ENCODE measurements around the gene OXSR1.

The OXSR1 gene

DNA sequence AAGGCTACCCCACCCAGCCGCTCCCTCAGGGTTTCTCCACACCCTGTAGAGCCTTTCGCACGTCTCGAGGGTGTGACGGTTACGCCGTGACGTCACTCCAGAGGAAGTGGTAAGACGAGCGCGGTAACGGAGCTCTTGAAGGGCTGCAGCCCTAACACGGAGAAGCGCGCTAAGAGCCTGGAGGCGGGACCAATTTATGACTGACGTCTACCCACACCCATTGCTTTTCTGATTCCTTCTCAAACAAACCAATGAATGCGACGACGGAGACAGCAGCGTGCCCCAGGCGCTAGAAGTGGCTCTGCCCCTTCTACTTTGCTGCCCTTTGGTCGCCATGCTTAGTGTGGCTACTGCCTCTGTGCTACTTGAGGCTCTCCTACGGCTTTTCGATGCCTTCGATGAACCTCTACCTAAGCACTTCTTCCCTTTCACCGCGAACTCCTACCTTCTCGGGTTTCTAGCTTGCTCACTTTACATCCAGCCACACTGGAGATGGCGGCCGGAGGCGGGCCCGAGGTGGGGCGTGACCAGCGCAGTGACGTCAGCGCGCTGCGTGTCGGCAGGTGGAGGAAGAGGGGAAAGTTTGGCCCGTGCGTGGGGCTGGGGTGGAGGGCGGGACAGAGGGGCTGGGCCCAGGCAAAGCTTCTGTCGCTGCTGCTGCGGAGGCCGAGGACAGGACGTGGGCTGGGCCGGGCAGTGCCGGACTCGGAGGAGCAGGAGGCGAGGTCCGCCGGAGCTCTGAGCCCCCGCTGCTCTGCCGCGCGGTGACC lies at the start of gene OXSR1:
Gene OXSR1, plus strand, starts transcription at position 586 of the 770 bp plus-strand sequence. CDS start 340 bp downstream, outside the sequence.
- DNase-seq: peak; percentile 98

DNA sequence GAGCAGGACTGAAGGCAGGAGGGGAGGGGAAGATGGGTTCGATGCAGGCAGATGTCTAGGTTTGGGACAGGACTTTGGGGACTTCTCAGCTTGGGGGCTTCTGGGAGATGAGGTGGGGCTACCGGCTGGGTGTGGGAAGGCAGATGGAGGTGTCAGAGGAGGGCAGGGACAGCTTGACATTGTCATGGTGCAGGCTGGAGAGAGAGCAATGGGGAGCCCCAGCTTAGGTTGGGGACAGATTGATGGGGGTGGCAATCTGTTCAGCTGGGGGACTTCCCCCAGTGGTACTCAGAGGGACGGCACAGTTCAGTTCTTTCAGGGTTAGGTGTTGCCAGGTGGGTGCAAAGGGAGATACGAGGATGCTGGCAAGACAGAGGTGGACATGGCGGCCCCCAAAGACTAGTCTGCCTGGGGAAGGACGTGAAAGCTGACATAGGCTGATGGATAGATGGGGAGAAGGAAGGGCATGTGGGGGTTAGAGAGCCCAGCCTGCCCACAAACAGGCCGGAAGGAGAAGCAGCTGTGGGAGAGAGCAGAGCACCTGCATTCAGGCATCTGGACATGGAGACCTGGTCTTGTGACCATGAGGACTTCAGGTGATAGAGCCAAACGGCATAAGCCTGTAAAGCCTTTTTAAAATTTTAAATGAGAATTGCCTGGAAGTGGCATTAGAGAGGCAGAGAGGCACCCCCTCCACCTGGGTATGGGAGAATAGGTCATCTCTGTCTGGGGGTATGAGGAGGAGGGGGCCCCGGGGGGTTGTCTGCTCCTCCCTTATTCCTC lies 49.5 kb upstream of the OXSR1 start:
- DNase-seq: peak; percentile 60

DNA sequence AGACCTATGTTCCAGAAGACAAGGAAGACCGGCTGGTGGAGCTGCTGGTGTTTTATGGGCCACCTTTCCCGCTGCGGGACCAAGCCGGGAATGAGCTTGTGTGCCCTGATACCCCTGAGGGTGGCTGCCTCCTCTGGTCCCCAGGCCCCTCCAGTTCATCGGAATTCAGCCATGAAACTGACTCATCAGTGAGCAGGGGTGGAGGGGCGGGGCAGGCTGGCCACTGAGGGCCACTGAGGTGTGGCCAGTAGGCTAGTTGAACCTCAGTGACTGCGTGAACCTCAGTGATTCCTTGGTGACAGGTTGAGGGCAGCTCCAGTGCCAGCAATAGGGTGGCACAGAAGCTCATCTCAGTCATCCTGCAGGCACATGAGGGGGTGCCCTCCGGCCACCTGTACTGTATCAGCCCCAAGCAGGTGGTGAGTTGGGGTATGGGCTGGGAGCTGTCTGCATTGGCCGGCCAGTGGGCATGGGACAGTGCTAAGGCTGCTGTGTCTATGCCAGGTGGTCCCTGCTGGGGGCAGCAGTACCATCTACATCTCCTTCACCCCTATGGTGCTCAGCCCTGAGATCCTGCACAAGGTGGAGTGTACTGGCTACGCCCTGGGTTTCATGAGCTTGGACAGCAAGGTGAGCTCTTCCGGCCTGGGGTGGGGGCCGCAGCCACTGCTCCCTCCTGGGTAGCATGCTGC lies 48.7 kb upstream of the OXSR1 start:
- peak; percentile 60 for DNase-seq

DNA sequence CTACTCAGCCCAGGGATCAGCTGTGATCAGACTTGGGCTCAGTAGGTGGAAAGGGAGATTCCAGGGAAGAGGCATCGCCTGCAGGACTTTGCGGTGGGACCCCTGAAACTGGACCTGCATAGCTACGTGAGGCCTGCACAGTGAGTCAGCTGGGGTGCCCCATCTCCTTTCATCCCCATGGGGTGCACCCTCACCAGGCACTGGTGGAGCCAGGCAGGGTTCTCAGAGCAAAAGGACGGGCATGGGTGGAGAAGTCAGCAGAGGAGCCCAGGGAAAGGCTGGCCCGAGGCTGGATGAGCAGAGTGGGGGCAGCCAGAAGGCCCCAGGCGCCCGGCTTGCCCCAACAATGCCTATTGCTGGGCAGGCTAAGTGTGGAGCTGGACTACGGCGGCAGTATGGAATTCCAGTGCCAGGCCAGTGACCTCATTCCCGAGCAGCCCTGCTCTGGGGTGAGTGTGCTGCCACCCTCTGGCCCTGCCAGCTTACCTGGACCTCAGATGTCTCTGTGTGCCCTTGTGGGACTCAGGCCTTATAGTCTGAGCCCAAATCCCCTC lies 48.1 kb upstream of the OXSR1 start:
- DNase-seq: peak; percentile 55

DNA sequence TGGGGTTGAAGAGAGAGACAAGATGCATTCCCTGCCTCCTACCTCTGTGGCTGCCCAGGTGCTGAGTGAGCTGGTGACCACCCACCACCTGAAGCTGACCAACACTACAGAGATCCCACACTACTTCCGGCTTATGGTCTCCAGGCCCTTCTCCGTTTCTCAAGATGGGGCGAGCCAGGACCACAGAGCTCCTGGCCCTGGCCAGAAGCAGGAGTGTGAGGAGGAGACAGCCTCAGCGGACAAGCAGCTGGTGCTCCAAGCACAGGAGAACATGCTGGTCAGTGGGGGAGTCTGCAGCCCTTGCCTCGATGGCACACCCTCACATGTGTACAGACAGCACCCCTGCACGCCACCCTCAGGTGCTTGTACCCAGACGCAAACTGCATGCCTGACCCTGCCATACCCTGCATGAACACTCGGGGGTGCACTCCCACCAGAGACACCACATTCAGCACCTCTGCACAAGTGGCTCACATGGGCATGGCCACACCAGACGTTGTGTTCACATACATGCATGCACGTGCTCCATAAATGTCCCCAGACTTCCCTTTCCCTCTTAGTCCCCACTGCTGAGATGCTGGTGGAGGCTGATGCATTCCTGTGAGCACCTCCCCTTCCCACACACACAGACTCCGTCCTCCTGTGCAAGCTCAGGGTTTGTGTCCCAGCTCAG lies 47.5 kb upstream of the OXSR1 start:
- peak; percentile 89 for DNase-seq

DNA sequence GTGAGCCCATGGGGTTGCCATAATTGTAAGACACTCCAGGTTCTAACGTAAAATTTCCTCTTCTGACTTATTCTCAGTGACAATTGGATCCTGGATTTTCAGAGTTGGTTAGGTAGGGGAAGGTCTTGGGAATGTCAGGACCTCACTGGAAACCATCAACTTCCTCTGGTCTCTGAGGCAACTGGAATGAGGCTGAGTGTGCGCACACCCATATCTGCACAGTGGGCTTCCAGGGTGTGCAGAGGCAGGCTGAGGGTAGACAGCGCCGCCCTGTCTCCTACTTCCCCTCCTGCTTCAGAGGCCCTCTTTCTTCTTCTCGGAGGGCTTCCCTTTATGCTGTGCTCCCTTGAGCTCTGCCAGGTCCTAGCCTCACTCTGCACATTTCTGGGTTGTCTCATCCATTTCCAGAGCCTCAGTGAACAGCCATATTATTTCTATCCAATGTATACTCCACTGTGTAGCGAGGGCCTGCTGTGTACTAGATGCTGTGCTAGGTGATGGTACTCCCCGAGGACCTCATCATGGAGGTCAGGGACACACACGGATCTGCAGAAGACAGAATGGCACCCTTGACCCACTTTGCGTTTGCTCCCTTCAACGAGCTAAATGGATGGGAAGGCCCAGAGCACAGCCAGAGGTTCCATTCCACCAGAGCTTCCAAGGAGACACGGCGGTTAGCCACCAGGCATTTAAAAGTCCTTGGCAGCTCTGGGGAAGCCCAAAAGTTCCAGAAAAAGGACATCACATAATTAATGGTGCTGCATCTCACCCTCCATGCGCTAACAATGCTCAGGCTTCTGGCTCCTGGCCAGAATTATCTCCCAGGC lies 46.7 kb upstream of the OXSR1 start:
- DNase-seq: peak; percentile 53

DNA sequence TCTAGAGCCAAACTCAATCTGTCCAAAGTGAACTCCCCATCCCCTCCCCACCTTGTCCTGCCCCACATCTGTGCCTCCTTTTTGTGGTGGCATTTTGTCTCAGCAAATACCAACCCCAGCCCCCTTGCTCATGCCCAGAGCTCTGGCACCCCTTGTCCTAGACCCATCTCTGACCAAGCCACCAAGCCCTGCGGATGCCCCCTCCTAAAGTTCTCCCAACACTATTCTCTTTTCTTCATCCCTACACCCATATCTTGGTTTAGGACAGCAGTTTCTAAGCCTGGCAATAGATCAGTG lies 46.1 kb upstream of the OXSR1 start:
- no peak for DNase-seq

DNA sequence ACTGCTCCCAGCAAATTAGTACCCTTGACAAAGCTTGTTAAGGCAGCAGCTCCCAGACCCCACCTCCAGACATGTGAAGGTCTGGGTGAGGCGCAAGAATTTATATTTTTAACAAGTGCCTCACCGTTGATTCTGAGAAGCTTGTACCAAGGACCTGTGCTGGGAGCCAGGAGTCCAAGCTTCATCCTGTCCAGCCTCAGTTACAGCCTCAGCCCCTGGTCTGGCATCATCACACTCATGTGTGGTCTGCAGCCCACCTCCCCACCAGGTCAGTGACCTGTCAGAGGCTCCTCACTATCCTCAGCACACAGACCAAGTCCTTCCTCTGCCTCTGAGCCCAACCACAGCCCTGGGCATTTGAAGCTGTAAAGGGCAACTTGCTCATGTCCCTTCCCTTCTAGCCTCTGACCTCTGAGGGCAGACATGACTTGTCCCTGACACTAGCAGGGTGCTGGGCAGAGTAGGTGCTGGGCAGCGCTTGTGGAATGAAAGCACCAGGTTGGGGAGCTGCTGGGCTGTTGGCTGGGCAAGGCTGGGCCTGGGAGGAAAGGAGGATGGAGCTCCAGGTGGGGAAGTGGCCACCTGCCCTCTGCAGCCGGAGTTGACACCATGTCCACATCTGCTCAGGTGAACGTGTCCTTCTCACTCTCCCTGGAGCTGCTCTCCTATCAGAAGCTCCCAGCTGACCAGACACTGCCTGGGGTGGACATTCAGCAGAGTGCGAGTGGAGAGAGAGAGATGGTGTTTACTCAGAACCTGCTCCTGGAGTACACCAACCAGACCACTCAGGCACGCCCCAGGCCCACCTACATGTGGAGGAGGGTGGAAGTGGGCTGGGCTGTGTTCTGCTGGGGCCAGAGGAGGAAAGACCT lies 45.3 kb upstream of the OXSR1 start:
- peak; percentile 36 for DNase-seq

DNA sequence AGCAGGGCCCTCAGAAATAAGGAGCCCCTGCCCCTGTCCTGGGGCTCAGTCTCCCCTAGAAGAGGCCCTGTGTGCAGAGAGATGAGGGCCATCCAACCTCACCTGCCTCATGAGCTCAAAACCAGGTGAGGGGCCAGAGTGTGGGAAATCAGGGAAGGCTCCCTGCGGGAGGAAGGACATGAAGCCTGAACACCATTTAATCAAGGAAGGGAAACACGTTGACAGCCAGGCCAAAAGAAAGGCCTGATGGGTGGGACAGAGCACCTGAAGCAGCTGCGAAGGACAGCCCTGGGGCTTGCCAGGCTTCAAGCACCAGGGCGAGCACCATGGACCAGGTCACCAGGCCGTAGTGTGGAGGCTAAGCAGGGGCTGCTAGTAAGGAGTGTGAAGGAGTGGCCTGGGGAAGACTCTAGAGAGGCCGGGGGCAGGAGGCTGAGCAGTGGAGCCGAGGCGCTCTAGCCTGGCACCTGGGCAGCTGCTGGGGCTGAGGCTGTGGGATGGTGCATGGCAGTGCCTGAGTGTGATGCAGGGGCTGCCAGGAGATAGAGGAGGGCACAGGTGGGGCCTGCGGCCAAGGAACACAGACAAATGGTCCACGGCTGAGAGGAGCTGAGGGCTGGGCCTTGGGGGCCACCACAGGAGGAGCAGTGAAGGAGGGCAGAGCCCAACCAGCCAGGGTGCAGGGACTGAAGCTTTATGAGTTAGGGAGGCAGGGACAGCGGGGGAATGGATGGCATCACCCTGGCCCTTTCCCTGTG lies 44.5 kb upstream of the OXSR1 start:
- peak; percentile 49 for DNase-seq

DNA sequence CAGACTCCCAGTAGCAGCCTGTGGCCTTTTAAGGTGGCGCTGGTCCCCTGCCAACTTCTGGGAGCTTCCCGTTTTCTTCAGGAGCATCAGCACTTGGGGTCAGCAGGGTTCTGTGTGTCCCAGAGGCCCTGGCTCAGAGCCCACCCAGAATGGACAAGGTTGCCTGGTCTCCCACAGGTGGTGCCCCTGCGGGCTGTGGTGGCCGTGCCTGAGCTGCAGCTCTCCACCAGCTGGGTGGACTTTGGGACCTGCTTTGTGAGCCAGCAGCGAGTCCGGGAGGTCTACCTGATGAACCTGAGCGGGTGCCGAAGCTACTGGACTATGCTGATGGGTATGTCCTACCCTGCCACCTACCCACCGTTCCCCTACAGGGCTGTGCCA lies 43.9 kb upstream of the OXSR1 start:
- DNase-seq: no peak

DNA sequence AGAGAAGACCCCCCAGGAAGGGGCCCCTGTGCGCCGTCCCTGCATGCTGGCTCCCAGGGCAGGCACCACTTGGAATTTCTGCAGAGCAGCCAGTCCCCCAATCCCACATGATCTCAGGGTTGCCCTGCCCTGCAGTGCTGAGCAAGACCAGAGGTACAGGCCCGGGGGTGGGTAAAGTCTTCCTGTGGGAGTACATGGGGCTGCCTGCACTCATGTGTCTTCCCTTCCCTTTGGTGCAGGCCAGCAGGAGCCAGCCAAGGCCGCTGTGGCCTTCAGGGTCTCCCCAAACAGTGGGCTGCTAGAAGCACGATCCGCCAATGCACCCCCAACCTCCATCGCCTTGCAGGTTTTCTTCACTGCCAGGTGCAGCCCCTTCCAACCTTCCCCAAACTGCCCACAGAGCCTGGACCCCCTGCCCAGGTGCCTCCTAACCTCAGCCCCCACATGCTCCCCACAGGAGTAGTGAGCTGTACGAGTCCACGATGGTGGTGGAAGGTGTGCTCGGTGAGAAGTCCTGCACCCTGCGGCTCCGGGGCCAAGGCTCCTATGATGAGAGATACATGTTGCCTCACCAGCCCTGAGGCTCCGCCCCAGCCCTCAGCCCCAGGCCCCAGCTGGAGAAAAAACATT lies 43.4 kb upstream of the OXSR1 start:
- peak; percentile 56 for DNase-seq

DNA sequence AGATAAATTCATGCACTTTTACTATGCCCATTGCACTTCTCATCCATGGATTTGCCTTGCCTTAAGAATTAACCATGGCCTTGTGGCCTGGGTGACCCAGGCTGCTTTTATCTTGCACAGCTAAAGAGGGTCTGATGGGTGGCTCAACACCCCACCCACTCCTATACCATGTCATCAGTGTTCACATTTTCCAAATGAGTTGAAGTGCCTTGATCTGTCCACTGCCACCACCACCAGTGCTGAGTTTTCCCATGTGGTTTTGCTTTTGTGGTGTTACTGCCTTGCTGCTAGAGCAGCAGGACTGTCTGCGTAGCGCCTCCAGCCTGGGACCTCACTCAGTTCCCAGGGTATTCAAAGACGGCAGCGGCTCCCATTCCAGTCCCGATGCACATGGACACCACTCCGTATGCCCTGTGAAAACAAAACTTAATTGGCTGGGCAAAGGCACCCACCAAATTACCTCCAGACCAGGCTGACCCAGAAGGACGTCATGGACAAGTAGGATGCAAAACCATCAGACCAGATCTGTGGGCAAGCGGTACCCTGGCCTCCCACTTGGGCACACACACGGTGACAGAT lies 42.5 kb upstream of the OXSR1 start:
- peak; percentile 51 for DNase-seq

DNA sequence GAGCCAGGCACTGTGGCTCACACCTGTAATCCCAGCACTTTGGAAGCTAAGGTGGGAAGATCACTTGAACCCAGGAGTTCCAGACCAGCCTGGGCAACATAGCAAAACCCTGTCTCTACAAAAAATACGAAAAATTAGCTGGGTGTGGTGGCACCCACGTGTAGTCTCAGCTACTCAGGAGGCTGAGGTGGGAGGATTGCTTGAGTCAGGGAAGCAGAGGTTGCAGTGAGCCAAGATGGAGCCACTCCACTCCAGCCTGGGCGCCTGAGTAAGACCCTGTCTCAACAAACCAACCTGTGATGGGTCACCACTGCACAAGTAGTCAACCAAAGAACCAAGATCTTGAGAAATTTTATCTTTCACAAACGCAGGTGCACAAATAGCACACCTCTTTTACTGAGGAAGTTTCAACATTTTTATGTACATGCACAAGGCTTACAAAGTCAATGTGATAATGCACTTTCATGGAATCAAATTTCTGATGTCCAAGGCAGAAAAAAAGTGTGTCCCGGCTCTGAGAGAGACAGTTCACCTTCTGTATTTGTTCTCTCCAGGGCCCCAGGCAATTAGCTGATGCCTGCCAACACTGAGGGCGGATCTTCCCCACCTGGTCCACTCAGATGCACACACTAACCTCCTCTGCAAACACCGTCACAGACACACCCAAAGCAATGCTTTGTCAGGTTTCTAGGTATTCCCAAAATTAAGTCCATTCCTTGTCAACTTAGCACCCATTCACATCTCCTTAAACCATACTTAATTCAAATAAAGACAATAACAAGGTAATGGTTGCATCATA lies 40.8 kb upstream of the OXSR1 start:
- no peak for DNase-seq

DNA sequence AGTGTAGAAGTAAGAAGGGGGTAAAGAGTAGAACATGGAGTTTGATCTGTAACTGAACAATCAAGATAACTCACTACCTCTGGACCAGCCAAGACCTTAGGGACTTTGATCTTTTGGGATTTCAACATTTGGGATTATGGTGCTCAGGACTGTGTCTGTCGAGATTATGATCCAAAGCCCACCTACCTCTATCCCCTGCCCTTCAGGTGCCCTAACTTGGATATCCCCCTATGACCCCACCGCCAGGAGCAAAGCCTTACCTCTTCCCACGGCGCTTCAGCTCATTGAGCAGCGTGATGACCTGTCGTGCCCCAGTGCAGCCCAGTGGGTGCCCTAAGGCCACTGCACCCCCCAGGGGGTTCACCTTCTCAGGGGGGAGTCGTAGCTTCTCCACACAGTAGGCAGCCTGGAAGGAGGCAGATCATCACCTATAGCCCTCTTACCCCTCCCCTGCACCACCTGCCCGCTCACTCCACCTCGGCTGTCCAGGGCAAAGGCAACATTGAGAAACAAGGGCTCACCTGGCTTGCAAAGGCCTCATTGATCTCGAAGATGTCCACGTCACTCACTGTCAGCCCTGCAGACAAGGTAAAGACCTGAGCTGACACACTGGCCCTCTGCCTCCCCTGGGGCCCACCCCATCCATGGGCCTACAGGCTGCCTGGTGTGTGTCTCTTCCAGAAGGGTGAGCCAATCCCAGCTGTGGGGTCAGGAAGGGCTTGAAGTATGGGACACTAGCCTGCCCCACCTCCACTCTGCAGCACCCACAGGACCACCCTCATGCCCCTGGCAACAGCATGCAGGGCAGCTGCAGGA lies 39.8 kb upstream of the OXSR1 start:
- DNase-seq: peak; percentile 56

DNA sequence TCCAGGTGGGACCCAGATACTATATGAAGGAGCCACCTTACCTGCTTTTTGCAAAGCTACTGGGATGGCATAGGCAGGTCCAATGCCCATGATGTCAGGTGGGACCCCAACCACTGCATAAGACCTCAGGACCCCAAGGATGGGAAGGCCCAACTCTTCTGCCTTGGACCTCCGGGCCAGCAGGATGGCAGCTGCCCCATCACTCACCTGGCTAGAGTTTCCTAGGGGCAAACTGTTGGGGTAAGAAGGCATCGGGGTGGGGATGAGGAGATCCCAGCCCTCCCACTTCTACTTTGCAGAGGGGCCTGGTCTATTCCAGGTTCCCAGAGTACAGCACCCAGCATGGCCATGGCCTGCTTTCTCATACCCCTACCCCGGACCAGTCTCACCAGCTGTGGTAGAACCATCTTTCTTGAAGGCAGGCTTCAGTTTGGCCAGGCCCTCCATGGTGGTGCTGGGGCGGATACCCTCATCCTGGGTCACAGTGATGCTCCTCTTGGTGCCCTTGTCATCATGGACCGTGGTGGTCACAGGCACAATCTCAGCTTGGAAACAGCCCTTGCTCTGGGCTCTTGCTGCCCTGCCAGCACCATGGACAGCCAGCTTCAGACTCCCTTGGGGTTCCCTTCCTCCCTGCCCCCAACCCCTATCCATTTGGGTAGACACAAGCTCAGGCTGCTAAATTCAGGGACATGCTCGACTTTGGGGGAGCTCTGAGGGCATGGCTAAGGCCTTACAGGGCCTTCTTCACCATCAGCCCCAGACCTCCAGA lies 39.0 kb upstream of the OXSR1 start:
- no peak for DNase-seq

DNA sequence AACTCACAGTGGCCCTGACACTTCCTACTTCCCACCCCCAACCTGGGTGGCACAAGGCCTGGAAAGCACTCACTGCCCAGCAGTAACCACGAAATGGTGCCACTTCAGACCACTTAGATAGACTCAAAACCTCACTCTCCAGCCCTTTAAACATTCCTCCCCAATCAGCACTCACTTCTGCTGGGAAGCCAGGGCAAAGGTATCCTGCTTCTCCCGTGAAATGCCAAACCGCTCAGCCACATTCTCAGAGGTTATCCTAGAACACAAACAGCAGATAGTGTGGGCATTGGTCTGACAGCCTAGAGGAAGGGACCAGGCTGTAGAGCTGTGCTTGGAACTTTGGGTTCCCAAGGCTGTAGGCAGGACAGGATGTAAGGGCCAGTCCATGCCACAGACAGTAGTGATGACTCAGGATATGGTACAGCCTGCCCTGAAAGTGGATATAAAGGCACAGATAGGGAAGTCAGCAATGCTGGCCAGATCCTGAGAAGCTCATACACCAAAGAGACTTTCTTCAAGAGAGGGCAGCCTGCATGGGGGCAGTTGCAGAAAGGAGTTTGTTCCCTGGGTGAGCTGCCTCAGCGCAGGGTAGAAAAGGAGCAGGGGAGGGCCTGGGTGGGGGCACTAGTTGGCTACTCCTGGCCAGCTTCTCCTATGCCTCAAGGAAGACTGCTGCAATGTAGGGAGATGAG lies 37.6 kb upstream of the OXSR1 start:
- DNase-seq: peak; percentile 14

All from activated effector memory CD4-positive, alpha-beta T cell treated with anti-CD3 and anti-CD28 coated beads, Interleukin-2, amount 50 U/mL, for 16 hours (primary cell).